B cell (primary cell): ENCODE measurements around the gene GLOD4.
"Not testable (repeated sequence)": the region's sequence is repeated elsewhere in the genome, so short reads cannot be mapped to it uniquely, and the experiment has no call there.

Experiments used
- EZH2 ChIP-seq: IDR thresholded peaks from 2 replicates; pipeline ENCODE4 v1.6.1; 2012; ENCODE audit warnings: borderline replicate concordance, low read depth, mild to moderate bottlenecking, moderate library complexity, low read length; ENCODE audit not compliant: insufficient read depth, poor library complexity, severe bottlenecking
- TF ChIP-seq, protein P1 (sequence below): fragments of 200-600 bp; IDR thresholded peaks from one replicate; pipeline ENCODE4 v1.8.0; 2022; ENCODE audit warnings: antibody characterized with exemption, mild to moderate bottlenecking

DNA sequence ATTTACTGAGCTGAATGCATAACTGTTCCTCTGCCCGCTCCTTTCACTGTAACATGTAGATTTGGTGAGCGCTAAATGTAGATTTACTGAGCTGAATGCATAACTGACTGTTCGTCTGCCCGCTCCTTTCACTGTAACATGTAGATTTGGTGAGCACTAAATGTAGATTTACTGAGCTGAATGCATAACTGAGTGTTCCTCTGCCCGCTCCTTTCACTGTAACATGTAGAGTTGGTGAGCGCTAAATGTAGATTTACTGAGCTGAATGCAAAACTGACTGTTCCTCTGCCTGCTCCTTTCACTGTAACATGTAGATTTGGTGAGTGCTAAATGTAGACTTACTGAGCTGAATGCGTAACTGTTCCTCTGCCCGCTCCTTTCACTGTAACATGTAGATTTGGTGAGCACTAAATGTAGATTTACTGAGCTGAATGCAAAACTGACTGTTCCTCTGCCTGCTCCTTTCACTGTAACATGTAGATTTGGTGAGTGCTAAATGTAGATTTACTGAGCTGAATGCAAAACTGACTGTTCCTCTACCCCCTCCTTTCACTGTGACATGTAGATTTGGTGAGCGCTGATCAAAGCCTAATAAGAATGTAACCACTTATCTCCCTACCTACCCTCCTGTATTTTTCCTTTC is 26.6 kb downstream of the GLOD4 start:
- TF ChIP-seq, protein P1, sequence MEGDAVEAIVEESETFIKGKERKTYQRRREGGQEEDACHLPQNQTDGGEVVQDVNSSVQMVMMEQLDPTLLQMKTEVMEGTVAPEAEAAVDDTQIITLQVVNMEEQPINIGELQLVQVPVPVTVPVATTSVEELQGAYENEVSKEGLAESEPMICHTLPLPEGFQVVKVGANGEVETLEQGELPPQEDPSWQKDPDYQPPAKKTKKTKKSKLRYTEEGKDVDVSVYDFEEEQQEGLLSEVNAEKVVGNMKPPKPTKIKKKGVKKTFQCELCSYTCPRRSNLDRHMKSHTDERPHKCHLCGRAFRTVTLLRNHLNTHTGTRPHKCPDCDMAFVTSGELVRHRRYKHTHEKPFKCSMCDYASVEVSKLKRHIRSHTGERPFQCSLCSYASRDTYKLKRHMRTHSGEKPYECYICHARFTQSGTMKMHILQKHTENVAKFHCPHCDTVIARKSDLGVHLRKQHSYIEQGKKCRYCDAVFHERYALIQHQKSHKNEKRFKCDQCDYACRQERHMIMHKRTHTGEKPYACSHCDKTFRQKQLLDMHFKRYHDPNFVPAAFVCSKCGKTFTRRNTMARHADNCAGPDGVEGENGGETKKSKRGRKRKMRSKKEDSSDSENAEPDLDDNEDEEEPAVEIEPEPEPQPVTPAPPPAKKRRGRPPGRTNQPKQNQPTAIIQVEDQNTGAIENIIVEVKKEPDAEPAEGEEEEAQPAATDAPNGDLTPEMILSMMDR, result not testable (repeated sequence)
- not testable (repeated sequence) for TF ChIP-seq EZH2
